Mesenchymal stem cell (in vitro differentiated cells and primary cell): ENCODE data around the gene PTPN14.
A peak's percentile ranks its signal among the peaks of the same experiment; 100 is the strongest.

ENCODE experiments used
- DNase-seq: peaks from one replicate; pipeline ENCODE4 v3.0.0-alpha.2; 2013
- H2AFZ ChIP-seq: one replicate; pipeline ENCODE4 v1.6.1; 2013; ENCODE audit warnings: low read depth, mild to moderate bottlenecking, control low read depth, inconsistent platforms, low read length, moderate library complexity
- H2AK5ac ChIP-seq: 2 replicates; pipeline ENCODE4 v1.6.1; 2013; ENCODE audit warnings: low read length, moderate library complexity, mild to moderate bottlenecking, inconsistent platforms; ENCODE audit not compliant: severe bottlenecking
- H2BK120ac ChIP-seq: one replicate; pipeline ENCODE4 v1.6.1; 2013; ENCODE audit warnings: low read depth, mild to moderate bottlenecking, inconsistent platforms, low read length, moderate library complexity
- H2BK12ac ChIP-seq, 2 experiments: one replicate each; pipeline ENCODE4 v1.6.1; 2013; ENCODE audit warnings: inconsistent platforms in 2 of 2, low read length in 2 of 2, mild to moderate bottlenecking in 2 of 2, moderate library complexity in 2 of 2, control low read depth in 1 of 2
- H2BK15ac ChIP-seq: one replicate; pipeline ENCODE4 v1.6.1; 2013; ENCODE audit warnings: mild to moderate bottlenecking, low read depth, inconsistent platforms; ENCODE audit not compliant: poor library complexity, severe bottlenecking
- H2BK5ac ChIP-seq: 2 replicates; pipeline ENCODE4 v1.6.1; 2013; ENCODE audit warnings: low read depth, mild to moderate bottlenecking, low read length, control low read depth, inconsistent platforms; ENCODE audit not compliant: poor library complexity, severe bottlenecking
- H3K14ac ChIP-seq, 2 experiments: one replicate each; pipeline ENCODE4 v1.6.1; 2013; ENCODE audit warnings: inconsistent platforms in 2 of 2, low read length in 2 of 2, control low read depth in 1 of 2, mild to moderate bottlenecking in 1 of 2, moderate library complexity in 1 of 2
- H3K18ac ChIP-seq, 2 experiments: one replicate each; pipeline ENCODE4 v1.6.1; 2013; ENCODE audit warnings: inconsistent platforms in 2 of 2, low read length in 2 of 2, control low read depth in 1 of 2, low read depth in 1 of 2, mild to moderate bottlenecking in 1 of 2
- H3K23ac ChIP-seq, 2 experiments: one replicate each; pipeline ENCODE4 v1.6.1; 2013; ENCODE audit warnings: inconsistent platforms in 2 of 2, low read length in 2 of 2, mild to moderate bottlenecking in 2 of 2, moderate library complexity in 2 of 2, control low read depth in 1 of 2
- H3K27ac ChIP-seq: 2 replicates; pipeline ENCODE4 v1.5.1; 2013; ENCODE audit warnings: mild to moderate bottlenecking, moderate library complexity, low read length, control low read depth, inconsistent platforms; ENCODE audit not compliant: poor library complexity, severe bottlenecking
- H3K27me3 ChIP-seq, 2 experiments: 2 replicates each; pipeline versions ENCODE4 v1.6.1 to v1.7.0; 2013; ENCODE audit warnings: low read length in 2 of 2, mild to moderate bottlenecking in 2 of 2, moderate library complexity in 2 of 2, control low read depth in 1 of 2, inconsistent platforms in 1 of 2; ENCODE audit not compliant: control insufficient read depth in 1 of 2, insufficient read depth in 1 of 2
- H3K36me3 ChIP-seq, 2 experiments: 2 replicates each; pipeline versions ENCODE4 v1.6.1 to v1.7.0; 2013; ENCODE audit warnings: low read length in 2 of 2, control low read depth in 1 of 2, inconsistent platforms in 1 of 2, low read depth in 1 of 2, mild to moderate bottlenecking in 1 of 2; ENCODE audit not compliant: insufficient read depth in 2 of 2, control insufficient read depth in 1 of 2
- H3K4ac ChIP-seq, 2 experiments: one replicate each; pipeline ENCODE4 v1.6.1; 2013; ENCODE audit warnings: inconsistent platforms in 2 of 2, low read length in 2 of 2, mild to moderate bottlenecking in 2 of 2, moderate library complexity in 2 of 2, control low read depth in 1 of 2, low read depth in 1 of 2
- H3K4me1 ChIP-seq: 2 replicates; pipeline ENCODE4 v1.6.1; 2013; ENCODE audit warnings: low read depth, low read length, control low read depth; ENCODE audit not compliant: control insufficient read depth, insufficient read depth
- H3K4me2 ChIP-seq: 2 replicates; pipeline ENCODE4 v1.6.1; 2013; ENCODE audit warnings: low read length, mild to moderate bottlenecking, inconsistent platforms; ENCODE audit not compliant: poor library complexity, severe bottlenecking
- H3K4me3 ChIP-seq, 2 experiments: 2 replicates each; pipeline versions ENCODE4 v1.5.1 to v1.7.0; 2013; ENCODE audit warnings: low read length in 2 of 2, mild to moderate bottlenecking in 2 of 2, control low read depth in 1 of 2, low read depth in 1 of 2; ENCODE audit not compliant: insufficient read depth in 1 of 2
- H3K79me1 ChIP-seq: replicated peaks from 2 replicates; pipeline ENCODE4 v1.6.1; 2013; ENCODE audit warnings: mild to moderate bottlenecking, control low read depth, low read length, inconsistent platforms; ENCODE audit not compliant: poor library complexity, severe bottlenecking
- H3K9ac ChIP-seq: 2 replicates; pipeline ENCODE4 v1.7.0; 2013; ENCODE audit warnings: mild to moderate bottlenecking, low read length, moderate library complexity
- H3K9me3 ChIP-seq: 2 replicates; pipeline ENCODE4 v1.7.0; 2013; ENCODE audit warnings: mild to moderate bottlenecking, low read length; ENCODE audit not compliant: control insufficient read depth
- H4K8ac ChIP-seq: one replicate; pipeline ENCODE4 v1.6.1; 2013; ENCODE audit warnings: inconsistent platforms, mild to moderate bottlenecking, low read length, moderate library complexity
- H4K91ac ChIP-seq: one replicate; pipeline ENCODE4 v1.6.1; 2013; ENCODE audit warnings: mild to moderate bottlenecking, low read length, inconsistent platforms
- WGBS: methylation state at CpG from one replicate; pipeline ENCODE4 v1.1.7; 2013; ENCODE audit warnings: mixed read lengths; 5-methylcytosine and 5-hydroxymethylcytosine counted together

PTPN14 gene

GRCh38 chr1:214445831-214446614 lies 105.4 kb downstream of the PTPN14 start:
- Histone ChIP-seq H3K4me3 (peak overlapping the region in 1 of 2 experiments; percentile 32), H2AFZ (no peak overlapping the region), H2AK5ac (peak overlapping the region; percentile 84), H3K27ac (peak overlapping the region; percentile 100), H3K9ac (peak overlapping the region; percentile 84), H3K27me3 (no peaks in the 10 kb centered on the region), H2BK120ac (no peak overlapping the region), H3K18ac (no peak overlapping the region), H4K8ac (no peak overlapping the region), H3K4me2 (no peak overlapping the region), H3K4ac (no peak overlapping the region), H3K14ac (no peak overlapping the region), H3K36me3 (peaks cover 4 to 8% of the 10 kb centered on the region in 2 experiments), H3K79me1 (no peaks in the 10 kb centered on the region), H3K4me1 (peaks cover 9% of the 10 kb centered on the region), H4K91ac (no peak overlapping the region), H2BK15ac (no peak overlapping the region), H2BK12ac (no peak overlapping the region), H3K9me3 (no peaks in the 10 kb centered on the region), H3K23ac (no peak overlapping the region), H2BK5ac (peak overlapping the region; percentile 82)
- 0% methylated on average over 1 of the region's 2 CpGs for WGBS
- DNase-seq = peak; percentile 99

GRCh38 chr1:214445199-214445598 lies 106.2 kb downstream of the PTPN14 start:
- Histone ChIP-seq H4K91ac (peak overlapping the region; percentile 85), H3K79me1 (no peaks in the 10 kb centered on the region), H3K4me1 (peaks cover 11% of the 10 kb centered on the region), H3K27ac (peak overlapping the region; percentile 100), H3K18ac (peak overlapping the region; percentile 34 to 74), H3K9me3 (no peaks in the 10 kb centered on the region), H3K4ac (peak overlapping the region in 1 of 2 experiments; percentile 80), H3K4me2 (no peak overlapping the region), H3K23ac (no peak overlapping the region), H3K9ac (peak overlapping the region; percentile 84), H2BK12ac (peak overlapping the region; percentile 51 to 93), H2BK5ac (peak overlapping the region; percentile 31), H2BK15ac (no peak overlapping the region), H3K27me3 (no peaks in the 10 kb centered on the region), H3K36me3 (peaks cover 3 to 4% of the 10 kb centered on the region in 2 experiments), H2BK120ac (peak overlapping the region; percentile 86), H3K4me3 (peak overlapping the region in 1 of 2 experiments; percentile 43), H4K8ac (peak overlapping the region; percentile 52), H2AK5ac (peak overlapping the region; percentile 28), H3K14ac (peak overlapping the region in 1 of 2 experiments; percentile 38), H2AFZ (no peak overlapping the region)
- WGBS = 34% methylated on average over 3 of the region's 3 CpGs
- peak; percentile 72 for DNase-seq

GRCh38 chr1:214444182-214444939 lies 107.0 kb downstream of the PTPN14 start:
- peak overlapping the region; percentile 86 for H2BK120ac ChIP-seq
- peak overlapping the region; percentile 64 to 74 for H3K18ac ChIP-seq
- no peak overlapping the region for H2BK12ac ChIP-seq
- WGBS = 83% methylated on average over 2 of the region's 3 CpGs
- peak overlapping the region; percentile 84 for H3K9ac ChIP-seq
- H3K4me3 ChIP-seq = peak overlapping the region in 1 of 2 experiments; percentile 43
- H4K8ac ChIP-seq = peak overlapping the region; percentile 63
- H3K27ac ChIP-seq = peak overlapping the region; percentile 100
- peaks cover 0 to under 1% of the 10 kb centered on the region in 2 experiments for H3K36me3 ChIP-seq
- no peak overlapping the region for H3K23ac ChIP-seq
- H3K4ac ChIP-seq = peak overlapping the region in 1 of 2 experiments; percentile 63
- H3K4me1 ChIP-seq = peaks cover 9% of the 10 kb centered on the region
- H3K9me3 ChIP-seq = no peaks in the 10 kb centered on the region
- no peak overlapping the region for H3K14ac ChIP-seq
- H2AFZ ChIP-seq = no peak overlapping the region
- H3K4me2 ChIP-seq = no peak overlapping the region
- no peak overlapping the region for H2BK5ac ChIP-seq
- H2AK5ac ChIP-seq = peak overlapping the region; percentile 35
- no peak overlapping the region for H2BK15ac ChIP-seq
- no peak for DNase-seq
- H3K79me1 ChIP-seq = no peaks in the 10 kb centered on the region
- no peaks in the 10 kb centered on the region for H3K27me3 ChIP-seq
- H4K91ac ChIP-seq = no peak overlapping the region

- Histone ChIP-seq H4K91ac (no peak overlapping the region), H3K9me3 (no peaks in the 10 kb centered on the region), H3K27ac (peak overlapping the region; percentile 58), H2AFZ (no peak overlapping the region), H3K36me3 (peaks cover 0 to 3% of the 10 kb centered on the region in 2 experiments), H4K8ac (no peak overlapping the region), H3K23ac (no peak overlapping the region), H3K14ac (no peak overlapping the region), H3K4me1 (peaks cover 10% of the 10 kb centered on the region), H3K4me3 (no peak overlapping the region), H2BK5ac (no peak overlapping the region), H2AK5ac (peak overlapping the region; percentile 16), H2BK15ac (no peak overlapping the region), H3K27me3 (no peaks in the 10 kb centered on the region), H2BK120ac (no peak overlapping the region), H3K4me2 (no peak overlapping the region), H3K79me1 (no peaks in the 10 kb centered on the region), H2BK12ac (no peak overlapping the region), H3K4ac (no peak overlapping the region), H3K18ac (no peak overlapping the region), H3K9ac (no peak overlapping the region)
- 24% methylated on average over 1 of the region's 3 CpGs for WGBS
- DNase-seq = peak; percentile 94
Measured at GRCh38 chr1:214441119-214441518, 110.3 kb downstream of the PTPN14 start.
